Hepatocyte (in vitro differentiated cells): ENCODE measurements around the gene CREB5. TPM values are rescaled to one million over a fixed set of nuclear protein-coding genes. Genes with fewer than 3 reads are reported as not detected.

ENCODE experiments used
- DNase-seq: peaks from one replicate; pipeline ENCODE4 v3.0.0-alpha.2; 2016; ENCODE audit warnings: low spot score
- H2AFZ ChIP-seq: fragments of 200-600 bp; sonication (generic); 2 replicates; pipeline ENCODE4 v1.6.0; 2016; ENCODE audit warnings: antibody characterized with exemption, mild to moderate bottlenecking
- H3K27ac ChIP-seq: fragments of 200-600 bp; sonication (generic); 2 replicates; pipeline ENCODE4 v1.5.1; 2016; ENCODE audit warnings: mild to moderate bottlenecking
- H3K27me3 ChIP-seq: fragments of 200-600 bp; sonication (generic); 2 replicates; pipeline ENCODE4 v1.6.1; 2016
- H3K36me3 ChIP-seq: fragments of 200-600 bp; sonication (generic); replicated peaks from 2 replicates; pipeline ENCODE4 v1.5.1; 2016; ENCODE audit warnings: low read depth; ENCODE audit not compliant: insufficient read depth
- H3K4me1 ChIP-seq: fragments of 200-600 bp; sonication (generic); 2 replicates; pipeline ENCODE4 v1.5.1; 2016; ENCODE audit warnings: mild to moderate bottlenecking, moderate library complexity; ENCODE audit not compliant: insufficient read depth
- H3K4me2 ChIP-seq: fragments of 200-600 bp; sonication (generic); 2 replicates; pipeline ENCODE4 v1.6.0; 2016
- H3K4me3 ChIP-seq: fragments of 200-600 bp; sonication (generic); 2 replicates; pipeline ENCODE4 v1.5.1; 2016; ENCODE audit warnings: mild to moderate bottlenecking
- H3K79me2 ChIP-seq: fragments of 200-600 bp; sonication (generic); 2 replicates; pipeline ENCODE4 v1.6.0; 2017; ENCODE audit warnings: mild to moderate bottlenecking
- H3K9me2 ChIP-seq: fragments of 200-600 bp; sonication (generic); replicated peaks from 2 replicates; pipeline ENCODE4 v1.6.0; 2017; ENCODE audit warnings: mild to moderate bottlenecking; ENCODE audit not compliant: insufficient read depth
- H3K9me3 ChIP-seq: fragments of 200-600 bp; sonication (generic); 2 replicates; pipeline ENCODE4 v1.5.1; 2016; ENCODE audit warnings: low read depth, mild to moderate bottlenecking
- H4K20me1 ChIP-seq: fragments of 200-600 bp; sonication (generic); 2 replicates; pipeline ENCODE4 v1.6.0; 2016; ENCODE audit warnings: mild to moderate bottlenecking; ENCODE audit not compliant: insufficient read depth, poor library complexity, severe bottlenecking
- EZH2 ChIP-seq: fragments of 200-600 bp; sonication (generic); IDR thresholded peaks from 2 replicates; pipeline ENCODE4 v1.6.1; 2016; ENCODE audit warnings: antibody characterized with exemption, mild to moderate bottlenecking, borderline replicate concordance
- EZH2phosphoT487 ChIP-seq: fragments of 200-600 bp; sonication (generic); IDR thresholded peaks from one replicate; pipeline ENCODE4 v1.6.1; 2018; ENCODE audit warnings: antibody characterized with exemption, mild to moderate bottlenecking, low read depth, moderate library complexity; ENCODE audit not compliant: unreplicated experiment, severe bottlenecking
- WGBS: methylation state at CpG from one replicate; pipeline ENCODE4 v1.1.6; 2016; ENCODE audit warnings: low lambda C conversion rate; ENCODE audit errors: missing lambda C conversion rate; 5-methylcytosine and 5-hydroxymethylcytosine counted together
- polyA plus RNA-seq: library from polyadenylated mRNA; unstranded; fragments of >200 nt; fragmentation: Nextera tagmentation; extraction: Ambion mirVana; gene quantifications from 2 replicates; pipeline ENCODE4 v1.2.1, GENCODE V29; 2016
- total RNA-seq: library from RNA; depleted of rRNA; stranded (reverse); fragments of >200 nt; gene quantifications from 2 replicates; pipeline ENCODE4 v1.2.3, GENCODE V29; 2014
- TF ChIP-seq, protein P1 (sequence below): fragments of 200-600 bp; sonication (generic); IDR thresholded peaks from 2 replicates; pipeline ENCODE4 v1.5.1; 2016; ENCODE audit warnings: antibody characterized with exemption, mild to moderate bottlenecking; ENCODE audit not compliant: poor library complexity

CREB5 gene
- total and polyA plus RNA-seq, 2 experiments from 2014 or later: 14.0 to 27.9 TPM

DNA sequence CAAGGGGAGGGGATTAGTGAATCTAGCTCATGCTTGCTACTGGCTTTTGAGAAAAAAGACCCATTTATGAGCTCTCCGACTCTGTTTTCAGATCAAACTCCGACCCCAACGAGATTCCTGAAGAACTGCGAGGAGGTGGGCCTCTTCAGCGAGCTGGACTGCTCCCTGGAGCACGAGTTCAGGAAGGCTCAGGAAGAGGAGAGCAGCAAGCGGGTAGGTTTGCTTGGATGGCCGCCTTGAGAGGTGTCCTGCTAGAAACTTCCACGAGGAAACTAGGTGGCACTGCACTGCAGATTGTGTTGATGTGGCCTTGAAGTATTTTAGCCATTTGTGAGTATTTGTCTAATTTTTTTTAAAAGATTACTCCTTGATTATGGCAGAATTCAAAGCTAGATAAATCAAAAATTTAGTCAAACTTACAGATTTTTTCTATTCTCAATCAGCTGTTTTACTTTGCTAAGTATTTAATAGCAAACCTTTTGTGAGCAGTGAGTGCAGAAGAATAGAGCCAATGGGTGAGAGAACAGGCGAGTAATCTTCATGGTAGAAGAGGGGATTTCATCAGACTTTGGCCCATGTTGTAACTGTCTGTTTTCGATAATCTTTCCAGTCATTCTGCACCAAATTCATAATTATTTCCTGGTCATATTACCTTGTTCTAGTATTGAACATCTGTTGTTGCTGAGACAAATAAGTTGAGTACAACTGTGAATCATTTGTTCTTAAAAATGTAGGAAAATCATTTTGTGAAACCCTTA lies 95.4 kb downstream of the CREB5 start:
- TF ChIP-seq, protein P1, sequence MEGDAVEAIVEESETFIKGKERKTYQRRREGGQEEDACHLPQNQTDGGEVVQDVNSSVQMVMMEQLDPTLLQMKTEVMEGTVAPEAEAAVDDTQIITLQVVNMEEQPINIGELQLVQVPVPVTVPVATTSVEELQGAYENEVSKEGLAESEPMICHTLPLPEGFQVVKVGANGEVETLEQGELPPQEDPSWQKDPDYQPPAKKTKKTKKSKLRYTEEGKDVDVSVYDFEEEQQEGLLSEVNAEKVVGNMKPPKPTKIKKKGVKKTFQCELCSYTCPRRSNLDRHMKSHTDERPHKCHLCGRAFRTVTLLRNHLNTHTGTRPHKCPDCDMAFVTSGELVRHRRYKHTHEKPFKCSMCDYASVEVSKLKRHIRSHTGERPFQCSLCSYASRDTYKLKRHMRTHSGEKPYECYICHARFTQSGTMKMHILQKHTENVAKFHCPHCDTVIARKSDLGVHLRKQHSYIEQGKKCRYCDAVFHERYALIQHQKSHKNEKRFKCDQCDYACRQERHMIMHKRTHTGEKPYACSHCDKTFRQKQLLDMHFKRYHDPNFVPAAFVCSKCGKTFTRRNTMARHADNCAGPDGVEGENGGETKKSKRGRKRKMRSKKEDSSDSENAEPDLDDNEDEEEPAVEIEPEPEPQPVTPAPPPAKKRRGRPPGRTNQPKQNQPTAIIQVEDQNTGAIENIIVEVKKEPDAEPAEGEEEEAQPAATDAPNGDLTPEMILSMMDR: no peak
- TF ChIP-seq EZH2phosphoT487: no peak
- TF ChIP-seq EZH2: no peak
- Histone ChIP-seq H4K20me1 (no peaks in the 10 kb centered on the region), H2AFZ (no peak overlapping the region), H3K9me2 (no peaks in the 10 kb centered on the region), H3K36me3 (no peaks in the 10 kb centered on the region), H3K9me3 (no peaks in the 10 kb centered on the region), H3K27me3 (no peaks in the 10 kb centered on the region), H3K79me2 (no peaks in the 10 kb centered on the region), H3K4me3 (no peak overlapping the region), H3K27ac (no peak overlapping the region), H3K4me2 (no peak overlapping the region), H3K4me1 (no peaks in the 10 kb centered on the region)
- WGBS: 90% methylated on average over 11 of the region's 11 CpGs
- DNase-seq: no peak

DNA sequence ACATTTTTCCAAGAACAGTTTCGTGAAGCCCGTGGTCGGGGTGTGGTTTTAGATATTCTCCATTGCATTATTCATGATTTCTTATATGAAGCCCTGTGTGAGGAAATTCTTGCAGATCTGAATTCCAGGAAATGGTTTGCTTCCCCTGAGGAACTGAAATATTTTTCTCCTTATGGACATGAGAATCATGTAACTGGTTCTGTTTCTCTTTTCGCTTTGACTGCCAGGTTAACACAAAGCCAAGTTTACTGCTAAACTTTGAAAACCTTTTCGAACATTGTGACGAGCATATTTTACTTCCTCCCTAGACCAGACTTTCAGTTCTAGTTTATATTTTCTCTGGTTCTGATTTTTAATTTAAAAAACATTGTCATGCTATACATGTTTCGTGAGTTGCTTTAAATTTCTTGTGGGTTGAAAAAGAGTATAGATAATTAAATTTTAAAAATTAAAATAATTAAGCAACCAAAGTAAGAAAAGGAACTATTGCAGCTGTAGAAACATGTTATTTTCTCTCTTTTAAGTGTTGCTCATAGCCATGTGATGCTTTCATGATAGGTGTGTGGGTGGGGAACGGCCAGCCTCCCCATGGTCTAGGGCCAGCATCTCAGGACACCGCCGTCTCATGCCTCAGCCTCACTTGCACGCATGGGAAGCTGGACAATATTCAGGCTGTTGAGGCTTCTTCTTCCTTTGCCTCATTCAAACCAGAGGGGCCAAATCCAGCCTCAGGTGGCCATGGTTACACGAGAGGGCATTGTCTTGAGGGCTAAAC lies 97.1 kb downstream of the CREB5 start:
- TF ChIP-seq EZH2: no peak
- TF ChIP-seq, protein P1: no peak
- no peak for TF ChIP-seq EZH2phosphoT487
- H3K79me2 ChIP-seq: no peaks in the 10 kb centered on the region
- no peaks in the 10 kb centered on the region for H3K9me2 ChIP-seq
- WGBS: 95% methylated on average over 12 of the region's 12 CpGs
- H3K36me3 ChIP-seq: no peaks in the 10 kb centered on the region
- DNase-seq: no peak
- no peaks in the 10 kb centered on the region for H3K27me3 ChIP-seq
- H3K4me1 ChIP-seq: no peaks in the 10 kb centered on the region
- H2AFZ ChIP-seq: no peak overlapping the region
- no peak overlapping the region for H3K4me2 ChIP-seq
- no peaks in the 10 kb centered on the region for H3K9me3 ChIP-seq
- no peak overlapping the region for H3K4me3 ChIP-seq
- no peaks in the 10 kb centered on the region for H4K20me1 ChIP-seq
- no peak overlapping the region for H3K27ac ChIP-seq

DNA sequence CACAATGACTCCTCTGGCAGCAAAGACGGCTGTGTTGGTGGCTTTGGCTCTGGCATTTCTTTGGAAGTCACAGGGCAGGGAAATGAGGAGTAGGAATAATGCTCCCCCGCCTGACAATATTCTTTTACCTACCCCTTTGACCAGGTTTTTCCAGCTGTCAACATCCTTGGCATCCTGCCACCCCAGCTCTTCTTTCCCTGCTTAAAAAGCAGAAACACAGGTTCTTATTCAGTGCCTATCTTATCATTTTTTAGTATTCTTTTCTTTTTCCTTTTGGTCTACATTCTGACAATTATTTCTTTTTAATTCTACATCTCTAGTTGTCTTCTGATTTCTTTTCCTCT lies 97.7 kb downstream of the CREB5 start:
- 92% methylated on average over 2 of the region's 2 CpGs for WGBS
- H3K36me3 ChIP-seq: no peaks in the 10 kb centered on the region
- TF ChIP-seq EZH2 (no peak), EZH2phosphoT487 (no peak)
- TF ChIP-seq, protein P1: no peak

More for the DNA sequence above, 97.7 kb downstream of the CREB5 start:
- no peaks in the 10 kb centered on the region for H3K27me3 ChIP-seq
- no peaks in the 10 kb centered on the region for H3K9me2 ChIP-seq
- H4K20me1 ChIP-seq: no peaks in the 10 kb centered on the region
- DNase-seq: no peak
- H3K4me3 ChIP-seq: no peak overlapping the region
- H3K4me1 ChIP-seq: no peaks in the 10 kb centered on the region
- no peaks in the 10 kb centered on the region for H3K9me3 ChIP-seq
- no peak overlapping the region for H2AFZ ChIP-seq
- H3K79me2 ChIP-seq: no peaks in the 10 kb centered on the region
- H3K27ac ChIP-seq: no peak overlapping the region
- H3K4me2 ChIP-seq: no peak overlapping the region
